Right lobe of liver (tissue), 4 donors: ENCODE data around the gene PRADC1.

Experiments used
- POLR2A ChIP-seq: fragments of 450-650 bp; IDR thresholded peaks from one replicate; pipeline ENCODE4 v1.6.1; 2017; ENCODE audit warnings: antibody characterized with exemption, mild to moderate bottlenecking
- TF ChIP-seq, protein P1 (sequence below), 4 donors: fragments of 200-600 bp in 3 of 4; fragments of 450-650 bp in 1 of 4; IDR thresholded peaks; one replicate each; pipeline versions ENCODE4 v1.5.1 to v1.8.0; 2016 to 2022; ENCODE audit warnings: antibody characterized with exemption in 4 of 4, mild to moderate bottlenecking in 2 of 4
- donor health status: DM: no; HTN: no; CAD: no.
- donor health status: DM: no; HTN: no; CAD: no.
- donor health status: DM: no; HTN: yes; CAD: no.

DNA sequence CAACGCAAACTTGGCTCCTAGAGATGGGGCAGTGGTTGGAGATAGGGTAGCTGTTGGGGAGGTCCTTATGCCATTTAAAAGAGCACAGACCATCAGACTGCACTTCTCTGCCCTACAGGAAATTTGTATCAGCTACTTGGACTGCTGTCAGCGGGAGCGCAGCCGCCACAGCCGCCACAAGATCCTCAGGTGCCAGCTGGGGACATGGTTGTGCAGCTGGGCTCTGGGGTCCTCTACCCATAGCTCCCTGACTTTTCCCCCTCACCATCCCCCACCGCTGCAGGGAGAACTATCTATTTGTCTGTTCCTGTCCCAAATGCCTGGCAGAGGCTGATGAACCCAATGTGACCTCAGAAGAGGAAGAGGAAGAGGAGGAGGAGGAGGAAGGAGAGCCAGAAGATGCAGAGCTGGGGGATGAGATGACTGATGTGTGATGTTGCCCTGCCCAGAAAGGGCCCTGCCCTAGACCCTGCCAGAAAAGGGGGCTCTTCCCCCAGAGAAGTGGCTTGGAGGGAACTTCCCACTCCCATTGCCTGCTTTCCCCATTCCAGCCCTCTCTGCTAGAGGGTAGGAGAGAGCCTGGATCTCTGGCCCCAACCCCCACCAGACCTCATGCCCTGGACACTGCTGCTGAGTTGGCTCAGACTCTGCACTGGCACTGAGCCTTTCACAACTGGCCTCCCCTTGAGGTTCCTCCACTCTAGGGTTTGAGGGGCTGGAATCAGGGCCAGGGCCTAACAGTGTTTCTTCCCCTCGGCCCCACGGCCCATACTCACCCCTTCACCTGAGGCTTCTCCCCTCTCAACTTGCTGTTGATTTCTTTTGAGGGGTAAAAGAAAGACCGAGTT is 7.3 kb downstream of the PRADC1 start:
- TF ChIP-seq, protein P1, sequence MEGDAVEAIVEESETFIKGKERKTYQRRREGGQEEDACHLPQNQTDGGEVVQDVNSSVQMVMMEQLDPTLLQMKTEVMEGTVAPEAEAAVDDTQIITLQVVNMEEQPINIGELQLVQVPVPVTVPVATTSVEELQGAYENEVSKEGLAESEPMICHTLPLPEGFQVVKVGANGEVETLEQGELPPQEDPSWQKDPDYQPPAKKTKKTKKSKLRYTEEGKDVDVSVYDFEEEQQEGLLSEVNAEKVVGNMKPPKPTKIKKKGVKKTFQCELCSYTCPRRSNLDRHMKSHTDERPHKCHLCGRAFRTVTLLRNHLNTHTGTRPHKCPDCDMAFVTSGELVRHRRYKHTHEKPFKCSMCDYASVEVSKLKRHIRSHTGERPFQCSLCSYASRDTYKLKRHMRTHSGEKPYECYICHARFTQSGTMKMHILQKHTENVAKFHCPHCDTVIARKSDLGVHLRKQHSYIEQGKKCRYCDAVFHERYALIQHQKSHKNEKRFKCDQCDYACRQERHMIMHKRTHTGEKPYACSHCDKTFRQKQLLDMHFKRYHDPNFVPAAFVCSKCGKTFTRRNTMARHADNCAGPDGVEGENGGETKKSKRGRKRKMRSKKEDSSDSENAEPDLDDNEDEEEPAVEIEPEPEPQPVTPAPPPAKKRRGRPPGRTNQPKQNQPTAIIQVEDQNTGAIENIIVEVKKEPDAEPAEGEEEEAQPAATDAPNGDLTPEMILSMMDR (IDR thresholded peaks at IDR 0.05): no peak
- TF ChIP-seq POLR2A: no peak
